HG03175 (cell line): Measurements from ENCODE around the gene NHEJ1.

ENCODE experiments used
- ATAC-seq: cut with Tn5 transposase; IDR thresholded peaks from one replicate; pipeline ENCODE4 v1.9.1; 2021; ENCODE audit warnings: mild to moderate bottlenecking, moderate library complexity; ENCODE audit not compliant: unreplicated experiment

Gene NHEJ1

GRCh38 chr2:219031005-219031738, 129.4 kb downstream of the NHEJ1 start:
- no peak for ATAC-seq

- ATAC-seq: no peak
Measured at GRCh38 chr2:219030177-219030940, 130.3 kb downstream of the NHEJ1 start.

GRCh38 chr2:219029829-219030165, 130.8 kb downstream of the NHEJ1 start:
- peak; percentile 82 for ATAC-seq

- no peak for ATAC-seq
Measured at GRCh38 chr2:219028996-219029828, 131.4 kb downstream of the NHEJ1 start.

- no peak for ATAC-seq
Measured at GRCh38 chr2:219028141-219028540, 132.5 kb downstream of the NHEJ1 start.

GRCh38 chr2:219027511-219028055, 133.0 kb downstream of the NHEJ1 start:
- no peak for ATAC-seq

- ATAC-seq: no peak
Measured at GRCh38 chr2:219026946-219027345, 133.7 kb downstream of the NHEJ1 start.

GRCh38 chr2:219025637-219026585, 134.7 kb downstream of the NHEJ1 start:
- ATAC-seq: no peak
